ENCODE data around the gene KRTAP10-4.
"Not testable (repeated sequence)": the region's sequence is repeated elsewhere in the genome, so short reads cannot be mapped to it uniquely, and the experiment has no call there.

Gene KRTAP10-4

DNA sequence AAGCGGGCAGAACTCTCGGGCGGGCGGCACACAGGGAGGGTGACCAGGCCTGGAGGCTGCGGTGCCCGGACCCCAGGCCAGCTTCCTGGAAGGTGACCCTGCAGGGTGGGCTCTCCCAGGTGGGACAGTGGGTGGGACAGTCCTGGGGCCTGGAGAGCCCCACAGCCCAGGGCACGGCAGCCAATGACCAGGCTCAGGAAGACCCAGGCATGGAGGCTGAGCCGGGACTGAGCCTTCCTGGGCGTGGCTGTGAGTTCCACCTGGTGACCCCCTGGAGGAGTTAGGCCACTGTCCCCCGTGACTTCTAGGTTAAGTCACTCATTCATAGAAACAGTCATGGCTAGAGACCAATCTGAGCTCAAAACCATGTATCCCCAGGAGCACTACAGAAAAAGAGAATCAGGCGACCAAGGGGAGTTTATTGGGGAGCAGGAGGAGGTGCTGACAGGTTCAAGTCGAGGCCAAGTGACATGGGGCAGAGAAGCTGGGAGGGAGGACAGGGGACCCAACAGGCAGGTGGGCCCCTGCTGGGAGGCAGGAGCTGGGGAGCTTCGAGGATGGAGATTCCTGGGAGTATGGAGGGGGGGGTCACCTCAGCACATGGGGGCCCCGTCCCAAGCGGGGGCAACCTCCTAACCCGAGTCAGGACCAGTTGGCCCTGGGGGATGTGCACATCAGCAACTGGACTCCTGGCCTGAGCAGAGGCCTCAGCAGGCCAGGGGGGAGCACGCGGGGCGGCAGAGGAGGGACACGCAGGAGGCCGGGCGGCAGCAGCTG, 5.7 kb downstream of the KRTAP10-4 start:
- TF ChIP-seq CTCF (IDR thresholded peaks at IDR 0.05; ENCODE audit: low read depth, low read length), result no peak
- no peak overlapping the region for H3K4me3 ChIP-seq (ENCODE audit: low read depth, low read length)

DNA sequence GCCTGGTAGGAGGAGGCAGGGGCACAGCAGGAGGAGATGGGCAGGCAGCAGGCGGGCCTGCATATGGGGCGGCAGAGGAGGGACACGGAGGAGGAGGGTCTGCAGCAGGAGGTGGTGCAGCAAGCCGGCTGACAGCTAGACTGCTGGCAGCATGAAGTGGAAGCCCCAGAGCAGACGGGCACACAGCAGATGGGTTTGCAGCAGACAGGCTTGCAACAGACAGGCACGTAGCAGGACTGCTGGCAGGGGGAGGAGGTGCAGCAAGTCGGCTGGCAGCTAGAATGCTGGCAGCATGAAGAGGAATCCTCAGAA, 6.3 kb downstream of the KRTAP10-4 start:
- TF ChIP-seq CTCF (IDR thresholded peaks at IDR 0.05; ENCODE audit: low read depth, low read length), result no peak

DNA sequence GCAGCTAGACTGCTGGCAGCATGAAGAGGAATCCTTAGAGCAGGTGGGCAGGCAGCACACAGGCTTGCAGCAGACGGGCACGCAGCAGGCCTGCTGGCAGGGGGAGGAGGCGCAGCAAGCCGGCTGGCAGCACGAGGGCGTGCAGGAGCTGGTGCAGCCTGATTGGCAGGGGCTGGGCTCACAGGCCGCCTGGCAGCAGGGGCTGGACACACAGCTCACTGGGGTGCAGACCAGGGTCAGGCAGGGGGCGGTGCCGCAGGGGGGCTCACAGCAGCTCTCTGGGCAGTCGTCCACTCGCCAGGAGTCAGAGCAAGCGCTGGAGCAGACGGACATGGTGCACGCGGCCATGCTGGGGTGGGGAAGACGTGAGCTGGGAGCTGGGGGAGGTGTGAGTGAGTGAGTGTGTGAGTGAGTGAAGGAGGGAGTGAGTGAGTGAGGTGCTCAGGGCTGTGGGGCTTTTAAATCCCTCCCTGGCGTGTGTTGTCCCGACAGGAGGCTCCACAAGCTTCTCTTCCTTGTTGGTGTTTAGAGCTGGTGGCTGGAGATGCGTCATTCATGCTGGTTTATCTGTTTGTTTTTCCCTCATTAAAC, 6.8 kb downstream of the KRTAP10-4 start, which contains the start of gene KRTAP10-5:
TSS of gene KRTAP10-5 (minus strand) at position 374 of the 591 bp plus-strand sequence. CDS start at position 348, 26 bp downstream.
- not testable (repeated sequence) for H3K4me3 ChIP-seq (ENCODE audit: low read depth, low read length)

More for the DNA sequence above, 6.3 kb downstream of the KRTAP10-4 start:
- H3K4me3 ChIP-seq (ENCODE audit: low read depth, low read length), result no peak overlapping the region

DNA sequence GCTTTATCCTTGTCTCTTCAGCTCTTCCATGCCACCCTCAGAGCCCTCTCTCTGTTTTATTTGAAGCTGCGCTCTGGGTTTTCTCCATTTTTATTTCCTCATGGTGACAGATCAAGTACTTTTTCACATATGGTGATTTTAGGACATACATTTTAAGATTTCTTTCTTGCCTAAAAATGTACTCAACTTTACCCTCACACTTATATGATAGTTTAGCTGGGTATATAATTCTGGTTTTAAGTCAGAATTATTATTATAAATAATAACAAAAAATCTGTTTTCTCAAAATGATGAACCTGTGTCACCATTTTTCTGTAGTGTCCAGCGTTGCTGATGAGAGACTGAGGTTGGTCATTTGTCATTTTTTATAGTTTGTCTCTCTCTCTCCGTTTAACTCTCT, 7.6 kb downstream of the KRTAP10-4 start:
- TF ChIP-seq CTCF (IDR thresholded peaks at IDR 0.05; ENCODE audit: low read depth, low read length), result no peak
- H3K4me3 ChIP-seq (ENCODE audit: low read depth, low read length), result no peak overlapping the region

DNA sequence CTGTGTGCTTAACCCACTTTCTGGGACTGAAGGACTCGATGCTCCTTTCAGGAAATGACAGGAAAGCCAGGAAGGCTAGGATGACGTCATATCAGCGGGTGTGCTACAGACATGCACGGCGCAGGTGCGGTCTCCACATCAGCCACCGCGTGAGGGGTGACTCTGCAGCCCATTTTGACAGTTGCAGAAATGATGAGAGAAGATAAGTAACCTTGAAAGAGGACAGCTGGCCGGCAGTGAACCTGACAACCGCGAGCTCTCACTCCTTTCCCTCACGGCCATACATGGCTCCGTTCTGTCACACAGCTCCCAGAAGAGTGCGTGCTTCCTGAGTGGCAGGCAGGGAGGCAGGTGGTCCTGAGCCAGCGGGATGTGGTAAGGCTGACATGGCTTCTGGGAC, 8.5 kb downstream of the KRTAP10-4 start:
- no peak for TF ChIP-seq CTCF (IDR thresholded peaks at IDR 0.05; ENCODE audit: low read depth, low read length)
- H3K4me3 ChIP-seq (ENCODE audit: low read depth, low read length), result no peak overlapping the region

GRCh38 chr21:44583089-44583799, 9.7 kb downstream of the KRTAP10-4 start:
- no peak for TF ChIP-seq CTCF (IDR thresholded peaks at IDR 0.05; ENCODE audit: low read depth, low read length)

DNA sequence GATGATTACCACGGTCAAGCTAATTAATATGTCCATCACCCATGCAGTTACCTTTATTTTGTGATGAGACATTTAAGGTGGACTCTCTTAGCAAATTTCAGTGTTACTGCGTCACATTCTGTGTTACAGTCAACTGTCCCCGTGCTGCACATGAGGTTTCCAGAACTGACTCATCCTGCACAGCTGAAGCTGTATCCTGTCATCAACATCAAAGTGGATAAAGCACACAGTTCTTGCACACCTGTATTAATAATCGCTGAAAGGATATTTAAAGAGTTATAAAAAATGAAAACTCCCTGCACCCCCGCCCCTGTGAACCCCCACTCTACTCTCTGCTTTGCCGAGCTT, 10.2 kb downstream of the KRTAP10-4 start:
- no peak overlapping the region for H3K4me3 ChIP-seq (ENCODE audit: low read depth, low read length)
- no peak for TF ChIP-seq CTCF (IDR thresholded peaks at IDR 0.05; ENCODE audit: low read depth, low read length)

More at GRCh38 chr21:44583089-44583799, 9.7 kb downstream of the KRTAP10-4 start:
- H3K4me3 ChIP-seq (ENCODE audit: low read depth, low read length), result no peak overlapping the region
